Liver (tissue), 3 donors: ENCODE measurements around the gene NAV2.

Experiments used
- ATF3 ChIP-seq: IDR thresholded peaks from 2 replicates; pipeline ENCODE4 v1.6.1; 2016; ENCODE audit warnings: antibody characterized with exemption
- CTCF ChIP-seq: fragments of 150-350 bp; IDR thresholded peaks from 2 replicates; pipeline ENCODE4 v1.5.1; 2017; ENCODE audit warnings: improper control_type of control experiment, low read depth, low read length; ENCODE audit not compliant: missing input control
- EGR1 ChIP-seq, 2 donors: IDR thresholded peaks; 2 replicates each; pipeline ENCODE4 v1.6.1; 2016 to 2018; ENCODE audit warnings: antibody characterized with exemption in 2 of 2, low read depth in 2 of 2
- HNF4A ChIP-seq, 2 donors: conservative IDR thresholded peaks; 2 replicates each; pipeline ENCODE4 v1.6.1; 2016; ENCODE audit warnings: antibody characterized with exemption in 2 of 2, mild to moderate bottlenecking in 2 of 2
- RAD21 ChIP-seq, 2 donors: IDR thresholded peaks; 2 replicates each; pipeline ENCODE4 v1.6.1; 2016; ENCODE audit warnings: antibody characterized with exemption in 2 of 2, mild to moderate bottlenecking in 2 of 2
- TAF1 ChIP-seq: conservative IDR thresholded peaks from 2 replicates; pipeline ENCODE4 v1.6.1; 2016; ENCODE audit warnings: antibody characterized with exemption, mild to moderate bottlenecking
- YY1 ChIP-seq: IDR thresholded peaks from 2 replicates; pipeline ENCODE4 v1.6.1; 2016; ENCODE audit warnings: antibody characterized with exemption, mild to moderate bottlenecking
- ZBTB33 ChIP-seq: IDR thresholded peaks from 2 replicates; pipeline ENCODE4 v1.6.1; 2016; ENCODE audit warnings: antibody characterized with exemption
- TF ChIP-seq, protein P1 (sequence below): IDR thresholded peaks from 2 replicates; pipeline ENCODE4 v1.6.1; 2016; ENCODE audit warnings: antibody characterized with exemption
- donor health status: healthy.
- donor health status: healthy.

- TF ChIP-seq HNF4A (conservative IDR thresholded peaks at IDR 0.05): no peak
- no peak for TF ChIP-seq CTCF
- no peak for TF ChIP-seq YY1
- no peak for TF ChIP-seq ATF3
- no peak for TF ChIP-seq EGR1 (IDR thresholded peaks at IDR 0.05; ENCODE audit: low read depth in 2 of 2)
- TF ChIP-seq, protein P1, sequence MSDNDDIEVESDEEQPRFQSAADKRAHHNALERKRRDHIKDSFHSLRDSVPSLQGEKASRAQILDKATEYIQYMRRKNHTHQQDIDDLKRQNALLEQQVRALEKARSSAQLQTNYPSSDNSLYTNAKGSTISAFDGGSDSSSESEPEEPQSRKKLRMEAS: no peak
- TF ChIP-seq RAD21 (IDR thresholded peaks at IDR 0.05): no peak
- TF ChIP-seq TAF1: no peak
- TF ChIP-seq ZBTB33: no peak
Observed at GRCh38 chr11:19939415-19939929, 226.8 kb downstream of the NAV2 start.
